H9 (cell line): Measurements from ENCODE around the gene NMRK1. TPM values are rescaled to one million over a fixed set of nuclear protein-coding genes. Genes with fewer than 3 reads are reported as not detected.

Source experiments
- DNase-seq: peaks from one replicate; pipeline ENCODE4 v3.0.0-alpha.2; 2017
- H2AFZ ChIP-seq: one replicate; pipeline ENCODE4 v1.6.1; 2013; ENCODE audit warnings: mild to moderate bottlenecking, low read length, control low read depth, moderate library complexity
- H2AK5ac ChIP-seq: 2 replicates; pipeline ENCODE4 v1.6.1; 2013; ENCODE audit warnings: low read length, control low read depth, mixed read lengths; ENCODE audit not compliant: insufficient read length
- H2BK120ac ChIP-seq: one replicate; pipeline ENCODE4 v1.6.1; 2013; ENCODE audit warnings: low read depth, mild to moderate bottlenecking, low read length, control low read depth, inconsistent platforms; ENCODE audit not compliant: poor library complexity, severe bottlenecking
- H2BK12ac ChIP-seq: 2 replicates; pipeline ENCODE4 v1.6.1; 2013; ENCODE audit warnings: low read length, control low read depth, mixed read lengths, low read depth; ENCODE audit not compliant: insufficient read length
- H2BK15ac ChIP-seq: 2 replicates; pipeline ENCODE4 v1.6.1; 2013; ENCODE audit warnings: low read depth, low read length, control low read depth
- H2BK20ac ChIP-seq: one replicate; pipeline ENCODE4 v1.6.1; 2013; ENCODE audit warnings: low read depth, mild to moderate bottlenecking, low read length, control low read depth, inconsistent platforms; ENCODE audit not compliant: poor library complexity, severe bottlenecking
- H2BK5ac ChIP-seq: 2 replicates; pipeline ENCODE4 v1.6.1; 2013; ENCODE audit warnings: low read length, control low read depth, mixed read lengths; ENCODE audit not compliant: insufficient read length
- H3K14ac ChIP-seq: 2 replicates; pipeline ENCODE4 v1.6.1; 2013; ENCODE audit warnings: low read length, control low read depth; ENCODE audit not compliant: insufficient read depth
- H3K18ac ChIP-seq: 2 replicates; pipeline ENCODE4 v1.6.1; 2013; ENCODE audit warnings: low read depth, mild to moderate bottlenecking, mixed read lengths, low read length, control low read depth; ENCODE audit not compliant: insufficient read length
- H3K23ac ChIP-seq: 2 replicates; pipeline ENCODE4 v1.6.1; 2013; ENCODE audit warnings: low read length, control low read depth, mixed read lengths, low read depth; ENCODE audit not compliant: insufficient read length
- H3K23me2 ChIP-seq: 2 replicates; pipeline ENCODE4 v1.6.1; 2013; ENCODE audit warnings: low read depth, mild to moderate bottlenecking, mixed read lengths, low read length, control low read depth; ENCODE audit not compliant: insufficient read length, poor library complexity, severe bottlenecking
- H3K27ac ChIP-seq: 2 replicates; pipeline ENCODE4 v1.5.1; 2013; ENCODE audit warnings: low read length, control low read depth, mixed read lengths, low read depth; ENCODE audit not compliant: insufficient read length
- H3K27me3 ChIP-seq: 2 replicates; pipeline ENCODE4 v1.6.1; 2013; ENCODE audit warnings: low read length, control low read depth, inconsistent platforms; ENCODE audit not compliant: insufficient read depth
- H3K4ac ChIP-seq: 2 replicates; pipeline ENCODE4 v1.6.1; 2013; ENCODE audit warnings: low read depth, mild to moderate bottlenecking, control low read depth, inconsistent platforms, low read length, moderate library complexity
- H3K4me1 ChIP-seq: 2 replicates; pipeline ENCODE4 v1.6.1; 2013; ENCODE audit warnings: low read length, control low read depth, inconsistent platforms; ENCODE audit not compliant: insufficient read depth
- H3K4me2 ChIP-seq: 2 replicates; pipeline ENCODE4 v1.6.1; 2013; ENCODE audit warnings: low read length, control low read depth, mixed read lengths; ENCODE audit not compliant: insufficient read length, insufficient read depth
- H3K56ac ChIP-seq: 2 replicates; pipeline ENCODE4 v1.6.1; 2013; ENCODE audit warnings: low read depth, mild to moderate bottlenecking, mixed read lengths, low read length, control low read depth; ENCODE audit not compliant: insufficient read length
- H3K79me1 ChIP-seq: 2 replicates; pipeline ENCODE4 v1.6.1; 2013; ENCODE audit warnings: low read depth, mild to moderate bottlenecking, moderate library complexity, low read length, control low read depth, inconsistent platforms; ENCODE audit not compliant: insufficient read depth, poor library complexity, severe bottlenecking
- H3K79me2 ChIP-seq: 2 replicates; pipeline ENCODE4 v1.6.1; 2013; ENCODE audit warnings: low read length, control low read depth, inconsistent platforms; ENCODE audit not compliant: insufficient read depth
- H3K9ac ChIP-seq: 2 replicates; pipeline ENCODE4 v1.6.1; 2013; ENCODE audit warnings: low read length, control low read depth, mixed read lengths; ENCODE audit not compliant: insufficient read length; ENCODE audit errors: extremely low read depth
- H3K9me3 ChIP-seq: one replicate; pipeline ENCODE4 v1.6.1; 2013; ENCODE audit warnings: low read depth, low read length, inconsistent platforms; ENCODE audit not compliant: control insufficient read depth
- H3T11ph ChIP-seq: one replicate; pipeline ENCODE4 v1.6.1; 2013; ENCODE audit warnings: mild to moderate bottlenecking, low read length, control low read depth, inconsistent platforms
- H4K20me1 ChIP-seq: one replicate; pipeline ENCODE4 v1.6.1; 2013; ENCODE audit not compliant: control insufficient read depth, insufficient read length, insufficient read depth
- H4K5ac ChIP-seq: 2 replicates; pipeline ENCODE4 v1.6.1; 2013; ENCODE audit warnings: low read depth, mild to moderate bottlenecking, mixed read lengths, low read length, control low read depth; ENCODE audit not compliant: insufficient read length
- H4K8ac ChIP-seq: replicated peaks from 2 replicates; pipeline ENCODE4 v1.6.1; 2013; ENCODE audit warnings: low read length, control low read depth, mixed read lengths, low read depth; ENCODE audit not compliant: insufficient read length
- H4K91ac ChIP-seq: 2 replicates; pipeline ENCODE4 v1.6.1; 2013; ENCODE audit warnings: low read depth, mild to moderate bottlenecking, moderate library complexity, mixed read lengths, low read length, control low read depth; ENCODE audit not compliant: insufficient read length
- H3K27ac Mint-ChIP-seq, 3 experiments: 2 replicates in 2 of 3; 3 replicates in 1 of 3; pipeline ENCODE4 v1.8.0; 2020 to 2021; ENCODE audit warnings: mixed read lengths in 3 of 3, mild to moderate bottlenecking in 1 of 3, moderate library complexity in 1 of 3
- H3K27me3 Mint-ChIP-seq: 2 replicates; pipeline ENCODE4 v1.8.0; 2021; ENCODE audit warnings: low read depth, mild to moderate bottlenecking, moderate library complexity, mixed read lengths
- H3K36me3 Mint-ChIP-seq, 3 experiments: 2 replicates in 2 of 3; 3 replicates in 1 of 3; pipeline ENCODE4 v1.8.0; 2020 to 2021; ENCODE audit warnings: low read depth in 3 of 3, mixed read lengths in 3 of 3; ENCODE audit not compliant: insufficient read depth in 1 of 3
- H3K4me1 Mint-ChIP-seq, 2 experiments: 2 replicates each; pipeline ENCODE4 v1.8.0; 2020; ENCODE audit warnings: mixed read lengths in 2 of 2
- H3K4me3 Mint-ChIP-seq, 2 experiments: 2 replicates in 1 of 2; 3 replicates in 1 of 2; pipeline ENCODE4 v1.8.0; 2020 to 2021; ENCODE audit warnings: mild to moderate bottlenecking in 2 of 2, mixed read lengths in 2 of 2, moderate library complexity in 1 of 2
- H3K9me3 Mint-ChIP-seq, 2 experiments: 2 replicates in 1 of 2; 3 replicates in 1 of 2; pipeline ENCODE4 v1.8.0; 2020; ENCODE audit warnings: mild to moderate bottlenecking in 2 of 2, mixed read lengths in 2 of 2, moderate library complexity in 1 of 2
- CTCF ChIP-seq: fragments of 200-600 bp; sonication (generic); conservative IDR thresholded peaks from 3 replicates; pipeline ENCODE4 v1.8.0; 2021; ENCODE audit warnings: antibody characterized with exemption, mild to moderate bottlenecking
- WGBS: extraction: QIAGEN DNeasy Blood & Tissue Kit; methylation state at CpG from one replicate; pipeline ENCODE4 v1.1.7; 2013; ENCODE audit warnings: missing lambda C conversion rate, low lambda C conversion rate, mixed read lengths; ENCODE audit not compliant: insufficient read length; ENCODE audit errors: extremely low coverage; 5-methylcytosine and 5-hydroxymethylcytosine counted together
- total RNA-seq: library from RNA; stranded (reverse); gene quantifications from 2 replicates; pipeline ENCODE4 v1.2.1, GENCODE V29; 2021

The NMRK1 gene
- total RNA-seq, 1 experiment from 2014 or later: 3.0 TPM

GRCh38 chr9:75101004-75101588 is 13.1 kb upstream of the NMRK1 start:
- peak overlapping the region; percentile 28 to 84 (median 69); a peak in 4 of 7 replicates for H3K27ac Mint-ChIP-seq
- no peak overlapping the region for H4K8ac ChIP-seq
- no peaks in the 10 kb centered on the region for H3K79me1 ChIP-seq
- H3K36me3 Mint-ChIP-seq: no peaks in the 10 kb centered on the region
- WGBS: no CpG with 5 or more reads among the region's 9 CpGs
- H3K27me3 ChIP-seq: no peaks in the 10 kb centered on the region
- H3K9me3 ChIP-seq: no peaks in the 10 kb centered on the region
- no peak overlapping the region for H2BK120ac ChIP-seq
- no peak overlapping the region for H2BK5ac ChIP-seq
- H3K27ac ChIP-seq: no peak overlapping the region
- no peaks in the 10 kb centered on the region for H4K20me1 ChIP-seq
- peak; percentile 41 for DNase-seq
- no peaks in the 10 kb centered on the region; the same call in 1 of the 2 replicates for H3K4me1 ChIP-seq
- H3K9me3 Mint-ChIP-seq: no peaks in the 10 kb centered on the region
- H3K27me3 Mint-ChIP-seq: no peaks in the 10 kb centered on the region
- H2AK5ac ChIP-seq: no peak overlapping the region
- no peaks in the 10 kb centered on the region for H3K79me2 ChIP-seq
- no peak overlapping the region for H3K23ac ChIP-seq
- TF ChIP-seq CTCF: no peak
- no peak overlapping the region for H2BK15ac ChIP-seq
- no peak overlapping the region for H3K14ac ChIP-seq
- no peak overlapping the region for H2AFZ ChIP-seq
- H3K4me1 Mint-ChIP-seq: peaks cover 5 to 7% of the 10 kb centered on the region in 2 experiments; a peak in 3 of 4 replicates
- H3K4me2 ChIP-seq: no peak overlapping the region
- no peak overlapping the region for H3K56ac ChIP-seq
- no peak overlapping the region for H4K91ac ChIP-seq
- H3K4me3 Mint-ChIP-seq: no peak overlapping the region
- H3T11ph ChIP-seq: no peak overlapping the region
- H2BK12ac ChIP-seq: no peak overlapping the region
- no peak overlapping the region for H2BK20ac ChIP-seq
- H4K5ac ChIP-seq: no peak overlapping the region
- H3K18ac ChIP-seq: no peak overlapping the region
- no peak overlapping the region for H3K4ac ChIP-seq
- no peak overlapping the region for H3K9ac ChIP-seq
- no peaks in the 10 kb centered on the region for H3K23me2 ChIP-seq
